Suprapubic skin (tissue), 4 donors: ENCODE measurements around the gene PHLDA3.

ENCODE experiments used
- POLR2A ChIP-seq, 2 donors: fragments of 450-650 bp; IDR thresholded peaks; one replicate each; pipeline ENCODE4 v1.6.1; 2017; ENCODE audit warnings: antibody characterized with exemption in 2 of 2, mild to moderate bottlenecking in 2 of 2, moderate library complexity in 2 of 2
- POLR2AphosphoS5 ChIP-seq, 3 donors: sonication (generic); formaldehyde crosslinking; IDR thresholded peaks; one replicate each; pipeline ENCODE4 v1.6.1; 2017; ENCODE audit warnings: antibody characterized with exemption in 3 of 3
- TF ChIP-seq, protein P1 (sequence below), 2 donors: fragments of 200-600 bp in 1 of 2; fragments of 450-650 bp in 1 of 2; sonication (generic) in 1 of 2; IDR thresholded peaks; one replicate each; pipeline ENCODE4 v1.5.1; 2016 to 2019; ENCODE audit warnings: antibody characterized with exemption in 2 of 2, mild to moderate bottlenecking in 1 of 2, moderate library complexity in 1 of 2

DNA sequence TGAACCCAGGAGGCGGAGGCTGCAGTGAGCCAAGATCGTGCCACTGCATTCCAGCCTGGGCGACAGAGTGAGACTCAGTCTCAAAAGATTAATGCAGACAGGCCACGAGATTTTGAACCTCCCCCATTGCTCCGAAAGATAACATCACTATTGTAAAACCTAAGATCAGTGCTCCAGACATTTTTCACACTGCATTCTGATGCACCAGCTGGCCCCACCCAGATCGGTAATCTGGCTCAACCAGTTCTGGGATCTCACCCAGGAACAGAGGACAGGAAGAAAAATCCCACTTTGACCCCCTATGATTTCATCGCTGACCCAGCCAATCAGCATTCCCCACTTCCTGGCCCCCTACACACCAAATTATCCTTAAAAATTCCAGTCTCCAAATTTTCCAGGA, 48.6 kb upstream of the PHLDA3 start:
- TF ChIP-seq POLR2A (IDR thresholded peaks at IDR 0.05) = no peak
- TF ChIP-seq, protein P1, sequence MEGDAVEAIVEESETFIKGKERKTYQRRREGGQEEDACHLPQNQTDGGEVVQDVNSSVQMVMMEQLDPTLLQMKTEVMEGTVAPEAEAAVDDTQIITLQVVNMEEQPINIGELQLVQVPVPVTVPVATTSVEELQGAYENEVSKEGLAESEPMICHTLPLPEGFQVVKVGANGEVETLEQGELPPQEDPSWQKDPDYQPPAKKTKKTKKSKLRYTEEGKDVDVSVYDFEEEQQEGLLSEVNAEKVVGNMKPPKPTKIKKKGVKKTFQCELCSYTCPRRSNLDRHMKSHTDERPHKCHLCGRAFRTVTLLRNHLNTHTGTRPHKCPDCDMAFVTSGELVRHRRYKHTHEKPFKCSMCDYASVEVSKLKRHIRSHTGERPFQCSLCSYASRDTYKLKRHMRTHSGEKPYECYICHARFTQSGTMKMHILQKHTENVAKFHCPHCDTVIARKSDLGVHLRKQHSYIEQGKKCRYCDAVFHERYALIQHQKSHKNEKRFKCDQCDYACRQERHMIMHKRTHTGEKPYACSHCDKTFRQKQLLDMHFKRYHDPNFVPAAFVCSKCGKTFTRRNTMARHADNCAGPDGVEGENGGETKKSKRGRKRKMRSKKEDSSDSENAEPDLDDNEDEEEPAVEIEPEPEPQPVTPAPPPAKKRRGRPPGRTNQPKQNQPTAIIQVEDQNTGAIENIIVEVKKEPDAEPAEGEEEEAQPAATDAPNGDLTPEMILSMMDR (IDR thresholded peaks at IDR 0.05) = no peak
- no peak for TF ChIP-seq POLR2AphosphoS5 (IDR thresholded peaks at IDR 0.05)
